Stimulated activated CD8-positive, alpha-beta memory T cell treated with anti-CD3 and anti-CD28 coated beads, Interleukin-7, amount 100 ng/mL, for 4 hours (primary cell): ENCODE measurements around the gene SPACA5.
"Not testable (repeated sequence)": the region's sequence is repeated elsewhere in the genome, so short reads cannot be mapped to it uniquely, and the experiment has no call there.

Experiments
- DNase-seq, 2 donors: peaks; one replicate each; pipeline ENCODE4 v3.0.0-alpha.2; 2020; ENCODE audit warnings: low read depth in 2 of 2

SPACA5 gene

DNA sequence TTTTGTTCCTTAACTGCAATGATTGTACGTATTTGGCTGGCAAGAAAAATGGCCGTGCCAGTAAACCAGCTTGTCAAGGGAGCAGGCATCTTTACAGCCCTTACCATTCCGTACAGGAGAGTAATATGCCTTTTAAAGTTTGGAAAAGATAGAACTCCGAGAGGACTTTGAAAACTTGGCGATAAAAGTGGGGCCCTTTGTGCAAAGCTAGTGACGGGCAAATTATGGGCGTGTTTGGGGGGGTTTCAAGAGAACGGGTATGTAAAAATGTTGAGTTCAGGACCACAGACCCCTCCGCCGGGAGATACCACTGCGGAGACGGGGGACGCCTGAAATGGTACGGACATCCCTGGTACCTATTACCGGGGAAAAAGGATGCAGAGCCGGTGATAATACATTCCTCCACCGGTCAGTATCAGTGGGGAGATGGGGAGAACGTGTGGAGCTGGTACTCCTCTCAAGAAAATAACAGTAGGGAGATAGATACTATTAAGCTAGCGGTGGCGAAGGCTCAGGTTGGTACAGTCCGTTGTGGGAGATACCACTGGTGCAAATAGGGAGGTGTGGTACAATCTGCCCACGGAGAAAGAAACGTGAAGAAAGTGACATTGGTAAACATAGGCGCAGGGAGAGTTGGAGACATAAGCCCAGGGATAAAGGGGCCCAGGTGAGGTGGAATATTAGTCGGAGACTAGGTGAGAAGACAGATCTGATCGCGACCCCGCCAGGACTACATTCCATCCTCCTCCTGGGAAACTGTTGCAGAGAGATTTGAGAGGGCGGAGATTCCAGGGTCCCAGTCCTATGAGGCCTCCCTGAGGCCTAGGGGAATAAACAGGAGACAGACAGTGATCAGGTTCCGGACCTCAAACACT is 14.5 kb downstream of the SPACA5 start:
- DNase-seq: peak; percentile 47 to 58

DNA sequence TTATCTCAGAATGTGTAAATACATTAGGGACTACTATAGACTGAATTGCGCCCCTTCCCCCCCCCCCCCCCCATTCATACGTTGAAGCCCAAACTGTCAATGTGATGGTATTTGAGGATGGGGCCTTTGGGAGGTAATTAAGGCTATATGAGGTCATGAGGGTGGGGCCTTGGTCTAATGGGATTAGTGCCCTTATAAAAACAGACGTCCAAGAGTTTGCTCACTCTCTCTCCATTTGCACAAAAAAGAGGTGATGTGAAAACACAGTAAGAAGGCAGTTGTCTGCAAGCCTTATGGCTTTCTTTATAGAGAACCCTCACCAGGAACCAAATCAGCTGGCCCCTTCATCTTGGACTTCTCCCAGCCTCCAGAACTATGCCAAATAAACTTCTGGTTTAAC is 15.3 kb downstream of the SPACA5 start:
- DNase-seq: no peak

DNA sequence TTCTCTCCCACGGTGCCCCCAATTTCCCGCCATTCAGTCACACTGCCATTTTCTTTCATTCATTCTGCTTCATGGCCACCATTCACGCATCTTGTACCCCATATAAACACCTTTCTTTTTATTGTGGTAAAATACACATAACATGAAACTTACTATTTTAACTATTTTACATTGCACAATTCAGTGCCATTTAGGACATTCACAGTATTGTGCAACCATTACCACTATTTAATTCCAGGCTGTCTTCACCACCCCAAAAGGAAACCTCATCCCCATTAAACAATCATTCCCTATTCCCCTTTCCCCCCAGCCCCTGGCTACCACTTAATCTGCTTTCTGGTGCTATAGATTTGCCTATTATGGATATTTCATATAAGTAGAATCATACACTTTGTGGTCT is 15.9 kb downstream of the SPACA5 start:
- DNase-seq: no peak

DNA sequence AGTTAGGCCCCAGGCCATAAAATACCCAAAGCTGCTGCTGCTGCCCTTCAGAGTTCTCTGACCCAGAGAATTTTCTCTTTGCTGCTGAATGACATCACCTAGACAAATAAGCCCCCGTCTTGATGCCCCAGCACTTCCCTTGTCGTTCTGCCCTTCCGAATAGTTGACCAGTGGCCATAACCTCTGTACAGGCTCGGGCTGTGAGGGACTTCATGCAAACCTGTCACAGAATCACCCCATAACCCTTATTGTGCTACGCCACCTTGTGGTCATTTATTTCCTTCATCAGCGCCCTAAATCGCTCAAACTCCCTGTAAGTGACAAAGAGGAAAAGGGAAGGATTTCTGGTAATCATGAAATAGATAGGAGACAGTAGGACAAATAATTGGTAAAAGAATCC is 18.8 kb downstream of the SPACA5 start:
- DNase-seq: peak in 1 of 2 donors; percentile 21

DNA sequence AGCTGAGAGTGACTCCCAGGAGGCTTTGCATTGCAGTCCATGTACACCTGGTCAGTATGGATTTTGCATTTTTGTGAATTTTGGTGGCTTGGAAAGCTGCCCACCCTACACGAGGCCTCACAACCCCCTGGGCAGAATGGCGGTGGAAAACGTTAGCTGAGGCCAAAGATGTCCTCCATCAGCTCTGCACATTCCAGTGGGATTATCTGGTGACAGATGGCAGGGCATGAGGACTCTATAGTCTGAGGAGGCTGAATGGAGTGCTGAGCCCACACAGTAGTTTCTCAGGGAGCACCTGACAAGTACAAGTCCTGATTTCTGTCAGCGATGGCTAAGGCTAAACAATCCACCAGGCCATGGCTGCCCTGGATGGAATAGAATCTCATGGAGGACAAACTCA is 20.8 kb downstream of the SPACA5 start:
- DNase-seq: not testable (repeated sequence)

DNA sequence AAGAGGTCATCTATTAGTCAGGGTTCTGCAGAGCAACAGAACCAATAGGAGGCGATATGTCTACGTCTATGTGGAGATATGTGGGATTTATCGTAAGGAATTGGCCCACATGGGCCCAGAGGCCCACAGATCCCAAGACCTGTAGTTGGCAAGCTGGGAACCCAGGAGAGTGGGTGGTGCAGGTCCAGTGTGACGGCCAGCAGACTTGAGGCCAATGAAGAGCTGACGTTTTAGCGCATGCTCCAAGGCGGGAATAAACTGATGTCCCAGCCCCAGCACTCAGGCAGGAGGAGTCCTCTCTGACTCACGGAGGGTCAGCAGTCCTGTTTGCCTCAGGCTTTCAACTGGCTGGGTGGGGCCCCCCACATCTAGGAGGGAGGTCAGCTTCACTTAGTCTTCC is 21.3 kb downstream of the SPACA5 start:
- no peak for DNase-seq

DNA sequence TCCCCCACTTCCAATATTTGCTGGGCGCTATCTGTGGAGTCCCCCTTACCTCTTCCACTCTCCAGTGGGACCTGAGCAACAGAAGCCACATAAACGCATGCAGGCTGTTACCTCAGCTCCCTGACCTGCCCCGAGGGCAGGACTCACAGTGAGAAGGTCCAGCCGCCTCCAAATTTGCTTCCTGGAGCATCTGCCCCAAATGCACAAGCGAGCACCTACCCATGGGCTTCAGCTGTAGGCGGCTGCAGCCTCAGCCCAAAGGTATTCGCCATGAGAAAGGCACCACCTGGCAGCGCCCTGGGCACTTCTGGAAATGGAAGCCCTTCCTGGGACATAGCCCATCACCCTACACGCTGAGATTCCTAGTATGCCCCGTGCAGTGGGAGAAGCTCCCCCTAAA is 23.4 kb downstream of the SPACA5 start:
- no peak for DNase-seq

DNA sequence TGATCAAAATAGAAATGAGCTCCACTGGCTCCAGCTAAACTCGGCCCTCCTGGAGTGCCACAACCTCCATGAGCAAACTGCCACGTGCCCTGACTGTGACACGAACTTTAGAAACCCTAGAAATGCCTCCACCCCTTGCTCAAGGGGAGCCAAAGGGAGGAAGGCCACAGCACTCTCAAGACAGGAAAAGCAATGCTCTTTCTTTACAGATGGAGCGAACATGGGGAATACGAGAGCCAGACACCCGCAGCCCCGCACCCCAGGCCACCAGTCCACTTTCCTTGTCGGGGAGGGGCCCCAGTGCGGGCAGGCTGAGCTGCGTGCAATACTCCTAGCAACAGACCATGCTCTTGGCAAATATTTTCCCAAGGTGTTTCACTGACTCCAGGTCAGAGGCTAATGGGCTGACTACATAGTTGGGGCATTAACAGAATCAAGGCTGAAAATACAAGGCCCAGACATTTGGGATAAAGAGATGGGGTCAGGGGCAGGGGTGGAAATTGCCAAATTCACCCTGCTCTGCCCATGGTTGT is 23.9 kb downstream of the SPACA5 start:
- DNase-seq: not testable (repeated sequence)

DNA sequence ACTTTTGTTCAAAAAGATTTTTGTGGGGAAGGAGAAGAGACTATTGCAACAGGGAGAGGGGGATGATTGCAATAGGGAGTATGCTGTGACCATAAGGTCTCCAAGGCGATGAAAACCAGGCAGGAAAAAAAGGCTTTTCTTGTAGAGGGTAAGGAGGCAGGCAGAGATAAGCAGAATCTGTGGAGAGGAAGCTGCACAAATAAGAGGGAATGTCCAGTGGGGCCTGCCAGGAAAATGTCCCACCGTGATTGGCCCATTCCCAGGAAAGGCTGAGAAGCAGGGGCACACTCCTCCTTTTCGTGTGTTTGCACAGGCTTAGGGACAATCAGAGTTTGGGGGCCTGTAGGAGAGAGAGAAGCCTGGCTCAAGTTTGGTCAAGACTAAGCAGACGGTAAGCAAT is 29.1 kb downstream of the SPACA5 start:
- no peak for DNase-seq

DNA sequence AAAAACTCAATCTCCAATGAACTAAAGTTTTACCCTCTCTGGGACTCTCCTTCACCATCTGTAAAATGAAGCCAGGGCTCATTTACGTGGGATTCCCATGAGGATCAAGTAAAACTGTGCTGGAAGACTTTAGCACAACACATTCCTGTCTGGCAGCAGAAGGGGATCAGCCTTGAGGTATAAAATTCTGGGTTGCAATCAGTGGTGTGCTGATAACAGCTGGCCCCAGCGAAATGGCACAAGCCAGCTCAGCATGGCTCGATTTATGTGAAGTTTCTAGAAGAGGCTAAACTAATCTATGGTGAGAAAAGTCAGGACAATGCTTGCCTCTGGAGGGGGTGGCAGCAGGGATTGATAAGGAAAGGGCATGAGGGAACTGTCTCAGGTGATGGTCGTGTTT is 36.3 kb downstream of the SPACA5 start:
- DNase-seq: no peak

DNA sequence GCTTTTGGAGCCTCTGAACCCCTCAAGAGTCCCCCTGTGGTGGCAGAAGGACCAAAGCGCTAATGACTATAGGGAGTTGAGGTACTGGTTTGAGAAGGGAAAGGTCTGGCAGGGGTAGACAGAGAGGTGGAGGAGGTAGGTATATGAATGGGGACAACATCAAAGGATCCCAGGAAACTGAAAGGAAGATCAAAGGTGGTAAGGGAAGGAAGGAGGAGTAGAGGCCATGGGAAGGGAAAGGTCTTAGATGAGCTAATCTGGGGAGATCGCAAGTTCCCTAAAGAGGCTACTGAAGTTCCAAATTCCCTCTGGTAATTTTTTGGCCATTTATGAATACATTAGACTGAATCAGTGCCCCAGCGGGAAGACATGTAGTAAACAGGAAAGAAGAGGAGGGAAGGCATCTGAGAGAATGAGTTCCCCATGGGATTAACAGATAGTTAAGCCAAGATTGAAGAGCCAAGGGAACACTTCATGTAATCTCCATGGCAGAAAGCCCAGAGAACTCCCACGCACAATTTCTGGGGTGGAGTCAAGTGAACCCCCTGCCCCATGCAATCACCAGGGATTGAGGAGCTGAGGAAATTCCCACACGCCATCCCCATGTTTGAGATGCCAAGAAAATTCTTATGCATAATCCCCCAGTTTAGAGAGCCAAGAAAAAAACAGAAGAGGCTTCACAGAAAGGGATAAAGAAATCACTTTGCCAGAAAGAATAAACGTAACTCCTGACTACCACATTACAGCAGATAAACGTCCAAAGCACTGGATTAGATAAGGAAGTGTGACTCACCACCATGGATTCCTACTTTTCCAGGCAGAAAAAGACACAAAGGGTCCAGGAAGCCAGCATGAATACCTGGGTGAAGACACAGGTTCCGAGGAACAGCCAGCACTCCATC is 38.9 kb downstream of the SPACA5 start:
- no peak for DNase-seq

DNA sequence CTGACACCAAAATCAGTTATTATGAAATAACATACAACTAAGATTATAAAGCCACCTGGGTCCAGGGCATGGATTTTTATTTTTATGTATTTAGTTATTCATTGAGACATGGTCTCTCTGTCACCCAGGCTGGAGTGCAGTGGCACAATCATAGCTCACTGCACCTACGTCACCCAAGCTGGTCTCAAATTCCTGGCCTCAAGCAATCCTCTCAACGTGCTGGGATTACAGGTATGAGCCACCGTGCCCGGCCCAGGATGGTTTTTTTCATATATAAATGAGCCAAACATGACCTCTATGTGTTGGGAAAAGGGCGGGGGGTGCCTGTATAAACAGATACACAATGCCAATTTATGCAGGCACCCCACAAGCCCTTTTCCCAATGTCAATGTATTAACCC is 40.1 kb downstream of the SPACA5 start:
- DNase-seq: no peak

DNA sequence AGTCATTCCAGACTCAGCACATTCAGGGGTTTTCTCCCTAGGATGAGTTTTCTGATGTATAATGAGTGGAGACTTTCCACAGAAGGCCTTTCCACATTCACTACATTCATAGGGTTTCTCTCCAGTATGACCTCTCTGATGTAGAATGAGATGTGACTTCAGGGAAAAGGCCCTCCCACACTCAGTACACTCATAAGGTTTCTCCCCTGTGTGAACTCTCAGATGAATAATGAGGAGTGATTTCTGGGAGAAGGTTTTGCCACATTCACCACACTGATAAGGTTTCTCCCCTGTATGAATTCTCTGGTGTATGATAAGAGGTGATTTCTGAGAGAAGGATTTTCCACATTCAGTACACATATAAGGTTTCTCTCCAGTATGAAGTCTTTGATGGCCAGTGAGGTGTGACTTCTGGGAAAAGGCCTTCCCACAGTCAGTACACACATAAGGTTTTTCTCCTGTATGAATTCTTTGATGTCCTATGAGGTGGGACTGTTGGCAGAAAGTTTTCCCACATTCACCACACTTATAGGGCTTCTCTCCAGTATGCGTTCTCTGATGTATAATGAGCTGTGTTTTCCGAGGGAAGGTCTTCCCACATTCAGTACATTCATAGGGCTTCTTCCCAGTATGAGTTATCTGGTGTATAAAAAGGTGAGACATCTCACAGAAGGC is 52.0 kb downstream of the SPACA5 start:
- DNase-seq: no peak

DNA sequence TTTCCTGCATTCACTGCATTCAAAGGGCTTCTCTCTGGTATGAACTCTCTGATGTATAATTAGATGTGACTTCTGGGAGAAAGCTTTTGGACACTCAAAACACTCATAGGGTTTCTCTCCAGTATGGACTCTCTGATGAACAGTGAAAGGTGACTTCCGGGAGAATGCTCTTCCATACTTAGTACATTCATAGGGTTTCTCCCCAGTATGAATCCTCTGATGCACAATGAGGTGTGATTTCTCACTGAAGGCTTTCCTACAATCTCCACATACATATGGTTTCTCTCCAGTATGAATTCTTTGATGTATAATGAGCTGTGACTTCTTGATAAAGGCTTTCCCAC is 52.5 kb downstream of the SPACA5 start:
- no peak for DNase-seq
